Cortex of kidney (tissue), 1 donor: ENCODE results near the gene DENND1A.
"Not testable (repeated sequence)": the region's sequence is repeated elsewhere in the genome, so short reads cannot be mapped to it uniquely, and the experiment has no call there.

ENCODE experiments used
- DNase-seq: peaks from one replicate; lab custom pipeline; 2025; lab: John Stamatoyannopoulos, UW

The DENND1A gene

DNA sequence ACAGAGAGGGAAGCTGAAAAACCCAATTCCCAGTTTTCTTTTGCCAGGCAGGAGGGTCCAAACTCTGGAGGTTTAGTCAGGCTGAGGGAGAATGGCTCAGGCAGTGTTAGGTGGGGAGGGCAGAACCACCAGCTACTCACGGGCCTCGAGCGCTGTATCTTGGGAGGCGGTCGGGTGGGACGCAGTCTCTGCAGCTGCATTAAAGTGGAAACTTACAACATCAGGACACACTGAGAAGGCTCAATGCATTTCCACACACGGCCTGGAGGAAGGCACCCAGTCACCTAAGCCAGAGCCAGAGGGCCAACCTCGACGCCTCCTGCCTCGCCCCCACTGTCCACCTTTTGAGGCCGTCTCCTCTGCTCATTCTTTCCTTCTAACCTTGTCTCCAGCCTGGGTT lies 518.3 kb downstream of the DENND1A start:
- DNase-seq, result no peak

- DNase-seq, result no peak
Observed at GRCh38 chr9:123411191-123411590, 518.7 kb downstream of the DENND1A start.

DNA sequence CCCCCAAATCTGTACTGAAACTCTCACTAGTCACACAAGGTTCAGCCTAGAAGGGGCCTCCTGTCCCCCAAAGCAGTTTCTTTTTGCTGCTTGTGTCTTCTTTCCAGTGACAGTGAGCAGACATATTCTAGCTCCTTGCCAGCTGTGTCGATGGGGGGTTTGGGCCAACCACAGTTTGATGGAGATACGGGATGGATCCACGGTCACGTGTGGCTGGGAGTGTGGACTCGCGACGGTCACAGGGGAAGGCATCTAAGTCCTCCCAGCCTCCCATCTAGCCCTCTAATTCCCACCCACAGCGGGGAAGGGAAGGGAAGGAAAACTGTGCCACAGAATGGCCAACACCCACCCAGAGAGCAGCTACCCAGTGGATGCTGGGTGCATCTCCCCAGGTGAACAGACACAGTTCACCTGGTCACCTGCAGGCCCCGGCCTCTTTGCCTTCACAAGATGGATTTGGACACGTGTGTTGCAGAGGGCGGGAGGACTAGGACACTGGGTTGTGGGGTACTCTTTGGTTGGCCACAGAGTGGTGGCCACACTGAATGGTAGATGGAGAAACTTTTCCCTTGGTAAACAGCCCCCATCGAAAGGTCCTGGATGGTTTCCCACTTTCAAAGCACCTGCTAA lies 519.5 kb downstream of the DENND1A start:
- DNase-seq, result no peak

GRCh38 chr9:123408313-123409262 lies 521.3 kb downstream of the DENND1A start:
- no peak for DNase-seq

- no peak for DNase-seq
Observed at GRCh38 chr9:123407217-123407851, 522.6 kb downstream of the DENND1A start.

DNA sequence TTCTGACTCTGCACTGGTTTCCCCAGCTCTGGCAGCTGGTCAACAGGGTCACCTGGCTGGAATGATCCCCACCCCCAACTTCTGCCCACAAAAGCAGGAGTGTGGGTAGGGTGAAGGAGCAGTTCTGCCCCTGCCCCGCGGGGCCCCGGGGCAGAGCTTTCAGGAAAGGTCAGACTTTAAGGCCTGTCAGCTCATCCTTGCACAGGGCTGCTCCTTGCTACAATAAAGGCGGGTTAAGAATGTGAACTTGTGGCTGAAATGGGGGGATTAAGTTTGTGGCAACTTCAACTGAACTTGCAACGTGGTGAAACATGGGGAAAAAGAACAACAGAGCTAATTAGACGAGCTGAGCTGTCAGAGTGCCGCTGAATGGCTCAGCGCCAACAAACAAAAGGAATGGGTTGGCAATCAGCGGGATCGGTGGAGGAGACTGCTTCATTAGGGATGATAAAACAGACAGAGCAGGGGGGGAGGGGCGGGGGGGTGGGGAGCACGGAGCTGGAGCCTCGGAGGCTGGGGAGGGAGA lies 523.2 kb downstream of the DENND1A start:
- DNase-seq, result no peak

DNA sequence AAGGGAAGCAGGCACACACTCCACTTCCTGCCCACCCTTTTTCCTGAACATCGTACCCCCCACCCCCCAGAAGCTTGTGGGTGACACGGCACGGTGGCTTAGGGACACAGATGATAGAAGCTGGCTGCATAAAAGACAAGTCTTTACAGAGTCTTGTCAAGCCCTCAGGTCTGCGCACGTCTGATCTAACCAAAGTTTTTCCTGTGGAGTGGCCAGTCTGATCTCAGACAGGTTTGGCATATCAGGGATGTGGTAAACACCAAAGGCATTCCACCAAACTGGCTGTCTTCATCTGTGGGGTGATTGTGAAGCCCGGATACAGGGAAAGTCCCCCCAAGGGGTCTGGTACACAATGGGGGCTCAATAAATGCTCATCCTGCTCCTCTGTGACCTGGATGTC lies 523.9 kb downstream of the DENND1A start:
- no peak for DNase-seq

DNA sequence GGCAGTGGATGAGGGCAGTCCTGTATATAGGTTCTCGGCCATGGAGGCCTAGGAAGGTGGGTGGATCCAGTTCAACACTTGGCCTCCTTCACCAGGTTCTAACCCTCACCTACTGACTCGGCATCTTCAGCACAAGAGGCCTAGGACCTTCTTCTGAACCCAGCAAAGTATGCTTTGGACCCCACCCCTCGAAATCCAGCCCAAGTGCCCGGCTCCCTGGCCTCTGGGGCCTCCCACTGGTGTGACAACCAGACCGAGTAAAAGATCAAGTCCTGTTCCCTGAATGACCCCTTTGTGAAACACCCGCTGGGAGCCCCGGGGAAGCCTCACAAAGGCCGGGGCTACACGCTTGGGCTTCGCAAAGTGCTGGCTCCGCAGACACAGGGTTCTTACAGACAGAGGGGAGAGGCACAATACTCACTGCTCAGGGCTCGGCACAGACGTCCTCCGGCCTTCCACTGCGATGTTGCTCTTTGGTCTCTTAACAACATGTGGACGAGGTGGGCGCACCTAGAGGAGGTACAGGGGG lies 526.9 kb downstream of the DENND1A start:
- no peak for DNase-seq

DNA sequence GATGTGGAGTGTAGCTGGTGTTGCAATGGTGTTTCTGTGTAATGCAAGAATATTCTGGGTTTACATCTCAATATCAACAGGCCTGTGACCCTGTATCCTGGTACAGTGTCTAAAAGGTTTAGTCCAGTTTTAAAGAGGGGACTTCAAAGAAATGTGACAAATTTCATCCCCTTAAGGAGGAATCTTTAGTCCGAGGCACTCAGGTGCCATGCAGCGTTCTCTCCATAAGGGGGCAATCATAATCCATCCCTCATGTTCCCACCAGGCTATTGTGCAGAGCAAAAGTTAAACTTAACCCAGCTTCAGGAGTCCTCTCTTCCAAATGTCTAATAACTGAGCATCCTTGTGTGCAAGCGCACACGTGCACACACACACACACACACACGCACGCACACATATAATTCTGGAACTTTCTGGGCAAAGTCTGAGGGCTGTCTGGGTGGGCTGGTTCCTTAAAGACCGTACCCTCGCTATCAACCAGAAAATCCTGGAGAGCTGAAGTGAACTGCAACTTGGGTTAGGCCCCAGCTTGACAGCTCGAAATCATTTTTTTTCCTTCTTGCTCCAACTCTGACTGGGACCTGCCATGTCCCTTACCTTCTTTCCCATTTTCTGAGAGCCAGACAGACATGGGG lies 527.9 kb downstream of the DENND1A start:
- DNase-seq, result no peak

DNA sequence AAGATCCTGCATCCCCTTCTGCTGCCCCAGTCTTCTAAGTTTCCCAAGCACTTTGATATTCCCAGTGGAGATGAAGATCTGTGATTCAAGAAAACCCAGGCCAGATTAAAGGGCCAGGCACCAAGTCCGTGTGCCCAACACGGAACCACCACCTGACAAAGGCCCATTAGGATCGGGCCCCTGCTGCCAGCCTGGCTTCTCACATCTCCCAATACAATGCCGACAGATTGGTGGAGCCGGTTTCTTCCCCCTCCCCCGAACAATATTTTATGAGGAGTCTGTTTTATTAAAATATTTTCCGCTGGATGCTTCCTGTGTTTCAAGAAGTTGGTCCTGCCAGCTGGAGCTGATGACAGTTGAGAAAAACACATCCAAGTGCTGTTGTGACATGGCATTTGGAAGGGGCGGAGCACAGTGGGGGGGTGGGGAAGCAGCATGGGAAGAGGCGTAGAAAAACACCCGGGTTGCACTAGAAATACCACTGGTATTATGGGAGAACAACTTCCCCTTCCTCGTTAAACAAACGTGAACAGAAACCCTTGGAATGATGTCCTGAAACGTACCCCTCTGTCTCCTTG lies 528.9 kb downstream of the DENND1A start:
- DNase-seq, result no peak

GRCh38 chr9:123399803-123400378 lies 530.0 kb downstream of the DENND1A start:
- no peak for DNase-seq

GRCh38 chr9:123398938-123399337 lies 531.0 kb downstream of the DENND1A start:
- not testable (repeated sequence) for DNase-seq

DNA sequence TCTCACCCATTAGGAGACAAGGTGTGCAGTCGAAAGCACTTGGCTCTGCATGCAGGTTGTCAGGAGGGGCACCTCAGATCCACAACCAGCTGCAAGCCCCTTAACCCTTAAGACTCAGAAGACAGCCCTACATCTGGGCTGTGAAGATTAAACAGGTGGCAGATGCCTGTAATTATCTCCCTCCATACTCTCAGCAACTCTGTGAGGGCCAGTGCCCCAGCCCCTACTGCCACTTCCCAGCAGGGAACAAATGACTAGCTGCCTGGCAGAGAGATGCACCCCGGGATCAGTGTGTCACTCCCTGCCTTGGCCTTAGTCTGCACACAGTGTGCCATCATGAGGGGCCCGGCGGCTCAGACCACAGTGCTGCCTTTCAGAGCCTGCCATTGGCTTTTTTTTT lies 532.0 kb downstream of the DENND1A start:
- no peak for DNase-seq

DNA sequence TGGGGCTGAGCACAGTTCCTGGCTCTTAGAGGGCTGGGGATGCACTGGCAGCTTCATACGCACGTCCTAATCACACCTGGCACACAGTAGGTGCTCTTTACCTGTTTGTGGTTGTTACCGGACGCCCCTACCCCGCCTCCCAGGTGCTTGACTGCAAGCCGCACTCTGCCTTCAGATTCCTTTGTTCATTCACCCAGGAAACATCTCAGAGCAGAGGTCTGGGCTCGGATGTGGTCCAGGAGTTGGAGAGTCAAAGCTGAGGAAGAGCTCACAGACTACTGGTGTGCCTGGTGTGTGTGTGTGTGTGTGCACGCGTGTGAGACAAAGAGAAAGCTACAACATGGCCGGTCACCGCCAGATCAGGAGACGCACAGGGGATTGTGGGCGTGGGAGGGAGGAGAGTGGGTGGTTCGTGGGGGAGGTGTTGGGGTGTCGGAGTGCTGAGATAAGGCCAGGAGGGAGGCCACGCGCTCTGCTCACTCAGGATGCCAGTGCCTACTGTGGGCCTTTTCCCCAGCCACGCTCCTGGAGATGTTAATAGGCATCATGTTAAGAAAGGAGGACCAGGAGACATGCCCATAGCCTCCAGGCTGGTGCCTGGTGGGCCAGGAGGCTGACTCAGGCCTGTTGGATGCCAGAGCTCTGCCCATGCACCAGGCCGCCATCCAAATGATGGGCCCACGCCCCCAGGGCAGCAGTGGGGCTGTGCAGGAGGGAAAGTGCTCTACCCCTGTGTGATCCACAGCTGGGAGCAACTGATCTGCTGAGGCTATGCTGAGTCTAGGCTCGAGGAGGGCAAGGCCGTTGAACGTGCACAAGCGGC lies 534.0 kb downstream of the DENND1A start:
- DNase-seq, result no peak

DNA sequence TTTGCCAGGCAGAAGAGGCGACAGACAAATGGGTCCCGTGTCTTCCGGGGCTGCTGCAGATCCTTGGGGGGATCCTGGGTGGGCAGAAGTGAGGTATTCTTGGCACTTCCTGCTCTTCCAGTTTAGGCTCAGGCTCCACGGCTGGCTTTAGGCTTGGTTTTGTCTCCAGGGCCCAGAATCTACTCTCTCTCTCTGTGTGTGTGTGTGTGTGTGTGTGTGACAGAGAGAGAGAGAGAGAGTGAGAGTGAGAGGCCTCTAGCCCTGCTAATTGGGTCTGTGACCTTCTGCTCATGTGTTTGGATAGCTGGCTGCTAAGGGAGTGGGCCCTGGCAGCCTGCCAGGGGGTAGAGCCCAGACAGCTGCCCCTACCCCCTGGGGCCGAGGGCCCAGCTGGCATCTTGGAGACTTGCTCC lies 534.6 kb downstream of the DENND1A start:
- DNase-seq, result no peak

DNA sequence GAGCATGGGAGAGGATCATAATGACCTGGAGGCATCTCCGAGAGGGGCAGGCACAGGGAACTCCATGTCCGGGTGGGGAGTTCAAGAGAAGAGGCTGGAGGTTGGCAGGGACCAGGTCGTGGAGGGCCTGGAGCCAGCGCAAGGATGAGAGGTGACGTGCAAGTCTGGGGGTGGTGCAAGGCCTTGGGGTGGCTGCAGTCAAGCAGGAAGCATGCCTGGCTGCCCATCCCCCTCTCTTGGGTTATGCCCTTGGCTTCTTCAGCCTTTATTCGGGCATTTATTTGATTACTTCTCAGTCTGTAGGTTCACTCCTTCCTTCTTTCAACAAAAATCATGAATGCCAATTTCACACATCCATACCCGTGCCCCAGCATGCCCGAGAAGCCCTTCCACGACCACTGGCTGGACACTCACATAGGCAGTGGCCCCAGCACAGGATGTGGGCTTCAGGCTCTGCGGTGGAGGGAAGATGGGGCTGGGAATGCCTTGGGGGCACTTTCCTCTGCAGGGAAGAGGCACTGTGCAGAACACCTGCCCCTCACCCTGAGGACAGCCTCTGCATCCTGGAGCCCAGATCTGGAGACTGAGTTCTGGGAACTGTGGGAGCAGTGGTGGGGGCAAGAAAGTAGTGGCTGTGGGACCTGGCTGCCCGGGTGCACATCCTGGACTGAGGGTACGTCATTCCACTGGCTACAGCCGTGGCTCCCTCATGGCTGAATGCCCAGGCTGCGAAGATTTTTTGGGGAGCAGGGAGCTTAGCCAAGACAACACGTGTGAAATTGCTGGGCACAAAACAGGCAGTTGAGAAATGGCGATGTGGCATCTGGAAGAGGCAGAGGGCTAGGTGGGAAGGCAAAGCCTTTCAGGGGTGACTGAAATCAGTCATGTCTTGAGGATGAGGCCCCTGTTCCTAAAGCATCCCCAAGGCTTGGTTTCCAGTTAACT lies 535.4 kb downstream of the DENND1A start:
- DNase-seq, result no peak

- no peak for DNase-seq
Observed at GRCh38 chr9:123392802-123393201, 537.1 kb downstream of the DENND1A start.

DNA sequence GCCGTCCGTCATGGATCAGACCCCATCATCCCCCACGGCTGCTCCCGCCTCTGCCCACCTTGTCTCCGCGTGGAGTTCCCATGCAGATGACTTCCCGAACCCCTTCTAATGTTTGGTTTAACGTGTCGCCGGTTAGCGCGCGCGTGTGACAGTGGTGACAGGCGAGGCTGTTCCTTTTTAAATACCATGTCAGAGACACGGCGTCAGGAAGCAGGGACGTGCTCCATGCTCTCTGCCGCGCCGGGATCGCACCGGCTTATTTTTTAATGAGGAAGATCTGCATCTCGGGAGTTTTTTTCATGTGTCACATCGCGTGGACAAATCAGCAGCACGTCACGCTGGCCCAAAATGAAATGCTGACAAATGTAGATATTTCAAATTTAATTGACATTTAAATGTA lies 538.0 kb downstream of the DENND1A start:
- DNase-seq, result no peak

GRCh38 chr9:123391233-123391632 lies 538.7 kb downstream of the DENND1A start:
- DNase-seq, result no peak
